NCI-H510A treated with DMSO at 0.1 percent for 48 hours (cell line): Measurements from ENCODE around the gene DNAAF8.

Experiments used
- DNase-seq: peaks from one replicate; lab custom pipeline; 2025; lab: John Stamatoyannopoulos, UW

The DNAAF8 gene

DNA sequence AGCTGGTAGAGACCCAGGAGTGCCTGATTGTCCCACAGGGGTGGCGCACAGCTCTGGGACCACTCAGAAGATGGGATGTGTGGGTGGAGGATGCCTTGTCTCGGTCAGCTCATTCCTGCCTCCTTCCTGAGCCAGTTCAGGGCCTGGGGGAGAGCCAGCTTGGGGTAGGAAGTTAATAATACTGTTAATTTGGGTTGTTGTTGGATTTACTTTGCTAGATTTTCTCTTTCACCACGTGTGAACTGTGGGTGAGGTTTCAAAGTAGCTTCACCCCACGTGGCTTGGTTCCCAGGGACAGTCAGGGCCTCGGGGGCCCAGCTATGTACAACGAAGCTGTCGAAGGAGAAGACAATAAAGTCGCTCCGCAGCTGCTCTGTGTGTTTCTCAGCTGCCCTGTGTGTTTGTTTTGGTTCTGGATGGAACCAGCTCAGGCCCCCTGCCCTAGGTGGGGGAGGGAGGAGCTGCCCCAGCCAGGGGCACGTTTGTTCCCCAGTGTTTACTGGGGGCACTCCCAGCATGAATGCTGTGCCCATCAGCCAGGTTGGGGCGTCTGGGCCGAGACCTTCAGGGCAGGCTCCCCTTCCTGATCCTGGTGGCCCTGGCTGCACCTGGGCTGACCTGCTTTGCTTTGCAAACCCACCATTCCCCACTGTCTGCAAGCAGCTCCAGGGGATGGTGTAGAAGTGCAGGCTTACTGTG, 38.7 kb upstream of the DNAAF8 start:
- DNase-seq, result no peak

DNA sequence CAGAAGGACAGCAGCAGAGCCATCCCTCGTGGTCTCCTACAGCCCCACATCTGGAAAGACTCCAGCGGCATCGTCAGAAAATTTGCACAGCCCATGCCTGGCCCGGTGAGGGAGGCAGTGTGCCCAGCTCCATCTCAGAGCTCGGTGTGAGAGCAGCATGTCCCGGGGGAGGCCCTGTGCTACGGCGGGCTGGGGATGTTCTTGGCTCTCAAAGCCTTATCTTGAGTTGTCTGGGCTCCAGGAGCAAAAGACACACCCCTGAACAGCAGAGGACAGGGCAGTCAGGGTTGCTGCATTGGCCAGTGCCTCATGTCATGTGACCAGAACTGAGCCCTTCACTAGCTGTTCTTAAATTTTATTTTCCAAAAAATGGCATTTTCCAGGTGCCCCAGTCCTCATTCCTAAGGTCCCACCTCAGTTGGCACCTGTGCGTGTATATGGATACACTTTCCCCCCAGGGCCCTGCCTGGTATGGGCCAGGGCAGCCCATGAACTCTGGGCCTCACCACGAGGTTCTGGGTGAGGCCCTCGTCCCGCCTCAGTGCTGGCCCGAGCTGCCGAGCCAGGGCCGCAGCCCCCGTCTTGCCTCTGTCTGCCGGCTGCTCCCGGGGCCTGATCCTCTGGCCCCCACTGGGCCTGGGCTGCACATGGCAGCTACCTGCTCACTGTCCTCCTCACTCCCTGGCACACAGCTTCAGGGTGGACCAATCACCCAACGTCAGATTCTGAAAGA, 38.0 kb upstream of the DNAAF8 start:
- DNase-seq, result no peak

DNA sequence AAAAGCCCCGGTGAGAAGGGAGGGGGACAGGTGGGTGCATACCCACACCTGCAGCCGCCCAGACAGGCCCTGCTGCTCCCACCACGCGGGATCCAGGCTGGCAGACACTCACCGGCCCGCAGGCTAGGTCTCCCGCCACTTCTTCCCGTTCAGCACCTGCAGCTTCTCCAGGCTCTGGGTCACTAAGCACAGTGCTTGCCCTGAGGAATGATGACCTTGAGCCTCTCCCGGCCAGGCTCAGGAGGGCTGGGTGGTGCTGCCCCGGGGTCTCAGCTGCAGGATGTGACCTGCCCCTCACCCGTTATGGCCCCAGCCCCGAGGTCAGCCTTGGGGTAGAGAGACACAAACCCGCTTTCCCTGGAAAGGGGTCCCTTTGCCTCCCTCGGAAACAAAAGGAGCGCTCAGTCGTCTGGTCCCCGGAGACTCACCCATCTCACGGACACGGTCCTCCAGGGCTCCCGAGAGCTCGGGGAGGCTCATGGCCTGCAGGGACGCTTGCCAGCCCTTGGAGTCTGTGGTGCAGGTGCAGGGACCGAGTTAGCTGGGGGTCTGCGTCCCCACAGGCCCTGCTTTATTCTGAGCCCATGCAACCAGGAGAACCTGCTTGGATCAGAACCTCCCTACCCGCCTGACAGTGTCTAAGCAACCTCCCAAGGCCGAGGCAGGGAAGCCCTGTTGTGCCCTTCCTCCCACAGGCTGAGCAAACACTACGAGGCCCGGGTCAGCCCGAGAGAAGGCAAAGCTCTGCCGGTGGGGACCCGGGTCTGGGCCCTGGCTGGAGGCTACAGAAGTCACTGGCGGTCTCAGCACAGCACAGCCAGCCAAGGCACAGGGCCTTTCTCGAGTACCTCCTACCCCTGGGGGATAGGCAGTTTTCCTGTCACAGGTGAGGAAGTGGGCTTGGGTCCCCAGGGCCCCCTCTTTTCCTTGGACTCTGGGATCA, 37.2 kb upstream of the DNAAF8 start:
- DNase-seq, result no peak

DNA sequence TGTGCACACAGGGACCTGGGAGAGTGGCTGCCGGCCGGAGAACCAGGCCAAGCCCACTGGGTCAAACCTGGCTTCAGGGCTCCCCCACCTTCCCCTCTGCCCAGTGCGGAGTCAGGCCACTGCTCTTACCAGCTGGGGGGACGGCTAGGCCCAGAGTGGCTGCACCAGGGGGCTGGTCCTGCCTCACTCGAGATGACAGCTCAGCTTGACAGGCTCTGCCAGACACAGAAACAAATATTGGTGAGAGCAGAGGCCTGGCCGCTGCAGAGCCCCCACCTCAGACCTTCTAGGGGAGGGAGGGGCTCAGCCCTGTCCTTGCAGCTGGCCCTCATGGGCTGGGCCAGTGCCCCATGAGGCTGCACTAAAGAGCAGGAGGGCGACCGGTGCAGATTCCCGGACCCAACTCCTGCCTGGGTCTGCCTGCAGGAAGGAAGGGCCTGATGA, 36.5 kb upstream of the DNAAF8 start:
- DNase-seq, result no peak

DNA sequence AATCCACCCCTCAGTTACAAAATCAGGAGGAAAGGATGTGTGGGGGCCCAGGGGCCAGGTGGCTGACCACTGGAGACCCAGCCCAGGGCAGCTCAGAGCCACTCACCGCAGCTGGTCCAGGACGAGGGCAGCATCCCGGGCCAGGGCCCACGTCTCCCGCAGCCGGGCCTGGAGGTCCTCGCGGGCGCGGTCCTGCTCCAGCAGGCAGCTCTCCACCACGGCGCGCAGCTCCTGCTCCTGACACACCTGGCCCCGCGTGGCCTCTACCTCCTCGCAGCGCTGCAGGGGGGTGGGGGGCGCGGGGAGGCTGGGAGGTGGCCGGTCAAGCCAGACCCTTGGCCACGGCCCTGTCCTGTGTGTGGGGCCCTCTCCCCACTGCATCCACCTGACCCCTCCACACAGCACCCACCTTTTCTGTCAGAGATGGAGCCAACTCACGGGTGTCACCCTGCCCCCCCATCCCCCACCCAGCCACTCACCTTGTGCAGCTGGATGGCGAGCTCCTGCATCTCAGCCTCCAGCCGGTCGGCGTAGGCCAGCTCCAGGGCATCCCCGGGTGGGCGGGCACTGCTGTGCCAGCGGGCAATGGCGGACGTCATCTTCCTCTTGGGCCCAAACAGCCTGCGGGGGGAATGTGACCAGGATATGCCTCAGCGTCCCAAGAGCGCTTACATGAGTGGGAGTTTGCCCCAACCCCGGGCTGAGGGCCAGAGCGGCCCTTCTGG, 35.9 kb upstream of the DNAAF8 start:
- DNase-seq, result no peak

DNA sequence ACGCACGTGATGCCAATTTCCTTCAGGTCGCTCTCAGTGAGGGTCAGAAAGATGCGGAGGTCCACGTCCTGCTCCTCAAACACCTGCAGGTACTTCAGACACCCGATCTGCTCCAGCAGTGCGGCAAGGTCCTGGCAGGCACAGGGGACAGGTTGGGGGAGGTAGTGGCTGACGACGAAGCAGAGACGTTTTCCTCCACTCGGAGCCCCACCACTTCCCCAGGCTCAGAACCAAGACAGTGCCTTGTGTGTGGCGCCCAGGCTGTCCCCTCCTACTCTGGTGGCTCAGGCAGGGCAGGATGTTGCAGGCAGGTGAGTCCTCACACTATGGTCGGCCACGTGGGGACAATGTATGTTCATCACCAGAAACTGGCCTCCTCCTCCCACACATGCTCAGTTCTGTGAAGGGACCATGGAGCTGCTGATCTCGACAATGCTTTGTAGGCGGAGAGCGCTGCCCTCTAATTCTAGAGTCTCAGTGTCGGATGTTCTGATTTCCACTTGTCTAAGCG, 35.2 kb upstream of the DNAAF8 start:
- DNase-seq, result no peak

DNA sequence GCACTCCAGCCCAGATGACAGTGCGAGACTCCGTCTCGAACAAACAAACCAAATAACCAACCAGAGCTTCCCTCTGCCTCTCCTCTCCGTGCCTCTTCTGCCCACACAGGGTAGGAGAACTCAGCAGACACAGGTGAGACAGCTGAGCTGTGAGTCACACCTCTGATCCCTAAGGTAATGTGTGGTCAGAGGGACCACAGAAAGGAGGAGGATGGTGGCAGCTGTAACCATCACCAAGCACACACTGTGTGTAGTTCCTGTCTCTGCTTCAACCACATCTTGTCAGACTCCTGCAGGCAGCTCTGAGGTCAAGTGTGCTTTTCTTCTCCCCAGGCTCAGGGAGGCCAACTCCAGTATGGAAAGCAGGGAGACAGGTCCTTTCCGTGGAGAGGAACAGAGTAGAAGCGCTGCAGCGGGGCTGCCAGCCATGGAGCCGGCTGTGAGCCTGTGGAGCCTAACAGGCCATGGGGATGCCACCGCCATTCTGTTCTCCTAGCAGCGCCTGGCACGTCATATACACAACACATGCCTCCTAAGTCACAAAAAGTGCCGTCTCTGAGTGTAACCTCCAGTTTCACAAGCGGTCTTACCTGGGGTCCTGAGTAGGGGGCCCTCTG, 33.8 kb upstream of the DNAAF8 start:
- no peak for DNase-seq

DNA sequence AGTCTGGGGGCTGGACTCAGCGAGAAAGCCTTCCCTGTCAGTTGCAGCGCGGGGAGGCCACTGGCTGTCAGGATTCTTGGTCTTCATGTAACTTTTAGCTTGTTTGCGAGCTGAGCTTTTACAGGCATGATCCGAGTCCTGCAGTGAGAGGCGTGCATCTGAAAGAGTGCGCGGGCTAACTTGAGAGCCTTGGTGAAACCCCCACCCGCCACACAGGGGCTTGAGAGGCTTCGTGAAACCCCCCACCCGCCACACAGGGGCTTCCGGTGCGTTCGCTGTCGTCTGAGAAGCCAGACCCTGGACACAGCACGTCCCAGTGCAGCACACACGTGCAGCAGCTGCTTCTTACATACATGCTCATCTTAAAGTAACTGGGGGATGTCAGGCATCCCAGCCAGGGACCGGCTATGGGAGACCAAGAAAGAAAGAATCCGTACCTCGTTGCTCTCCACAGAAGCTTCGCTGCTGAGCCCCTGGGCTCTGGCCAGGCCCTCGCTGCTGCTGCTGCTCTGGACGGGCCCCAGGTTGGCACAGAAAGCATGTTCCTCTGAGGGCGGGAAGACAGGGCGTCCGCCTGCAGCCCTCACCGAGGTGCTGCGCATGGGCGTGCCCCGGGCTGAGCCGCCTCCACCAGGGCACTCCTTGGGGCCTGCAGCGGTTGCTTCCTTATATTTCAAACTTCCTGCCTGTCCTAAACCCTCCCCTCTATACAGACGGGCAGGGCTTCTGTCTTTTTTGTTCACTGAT, 33.2 kb upstream of the DNAAF8 start:
- no peak for DNase-seq

DNA sequence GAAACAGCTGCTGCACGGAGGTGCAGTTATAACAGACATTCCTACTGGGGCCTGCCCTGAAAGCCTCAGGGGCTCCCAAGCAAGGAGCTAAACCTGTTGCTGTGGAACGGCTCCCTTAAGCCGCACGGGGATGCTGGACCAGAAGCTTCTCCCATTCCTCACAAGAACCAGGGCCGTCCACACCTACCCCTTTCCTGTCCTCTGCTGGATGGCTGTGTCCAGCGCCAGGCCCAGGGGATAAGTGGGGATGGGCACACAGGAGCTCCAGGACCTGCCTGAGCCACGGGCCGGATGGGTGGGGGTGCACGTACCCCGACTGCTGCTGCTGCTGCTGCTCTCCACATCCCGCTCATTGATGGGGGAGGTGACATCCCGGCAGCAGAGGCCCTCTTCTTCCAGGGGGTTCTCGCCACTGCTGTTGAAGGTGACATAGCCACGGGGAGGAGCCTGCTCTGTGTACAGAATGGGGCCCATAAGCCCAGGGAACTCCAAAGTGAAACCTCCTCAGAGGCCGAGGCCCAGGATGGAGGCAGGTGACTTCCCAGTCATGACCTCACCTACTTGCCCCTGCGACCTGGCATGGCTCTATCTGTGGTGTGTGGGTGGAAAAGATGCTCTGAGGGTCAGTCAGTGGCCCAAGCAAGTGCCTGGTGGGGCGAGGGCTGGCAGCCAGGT, 32.4 kb upstream of the DNAAF8 start:
- DNase-seq, result no peak

DNA sequence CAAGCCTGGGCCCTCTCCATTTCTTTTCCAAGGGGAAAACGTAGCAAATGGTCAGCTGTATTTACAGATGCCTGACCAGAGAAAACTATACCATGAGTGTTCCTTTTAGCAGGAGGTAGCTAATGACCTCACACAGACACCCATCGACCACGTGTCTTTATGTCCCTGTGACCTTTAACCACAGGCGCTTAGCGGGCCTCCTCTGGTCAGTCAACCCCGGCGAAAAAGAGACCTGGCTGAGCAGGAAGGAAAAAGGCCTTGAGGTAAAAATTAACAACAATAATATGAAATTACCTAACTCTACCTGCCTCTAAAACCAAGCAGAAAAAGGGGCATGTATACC, 31.9 kb upstream of the DNAAF8 start:
- DNase-seq, result no peak

DNA sequence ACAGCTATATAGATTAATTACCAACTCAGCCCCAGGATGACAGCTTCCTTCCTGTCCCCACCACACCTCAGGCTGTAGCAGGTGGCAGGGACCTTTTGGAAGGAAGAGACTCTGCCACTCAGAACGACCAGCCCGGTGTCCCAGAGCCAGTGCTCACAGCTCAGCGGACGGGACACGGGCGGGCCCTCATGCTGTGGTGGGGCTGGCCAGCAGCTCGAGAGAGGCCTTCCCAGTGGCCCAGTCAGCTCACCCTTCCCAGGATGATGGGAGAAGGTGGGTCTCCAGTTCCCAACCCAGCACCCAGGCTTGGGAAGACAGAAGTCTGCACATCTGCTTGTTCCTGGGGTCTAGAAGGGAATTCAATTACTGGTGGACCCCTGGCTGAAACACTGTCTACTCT, 30.4 kb upstream of the DNAAF8 start:
- no peak for DNase-seq

DNA sequence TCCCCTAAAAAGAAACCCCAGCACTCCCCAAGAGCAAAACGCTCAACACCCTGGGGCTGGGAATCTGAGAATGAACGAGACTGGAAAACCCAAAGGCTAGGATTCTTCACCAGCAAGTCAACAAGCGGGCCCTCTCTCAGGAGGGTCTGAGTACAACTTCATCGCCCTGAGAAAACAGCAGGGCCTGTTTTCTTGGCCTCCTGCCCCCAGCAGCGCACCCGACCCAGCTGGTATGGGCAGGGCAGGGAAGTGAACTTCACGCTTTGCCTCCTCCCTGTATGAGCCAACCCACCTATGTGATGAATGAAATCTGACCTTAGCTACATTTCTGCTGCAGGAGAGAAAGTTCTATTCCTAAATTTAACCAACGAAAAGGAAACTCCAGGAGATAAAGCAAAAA, 29.8 kb upstream of the DNAAF8 start:
- DNase-seq, result no peak

DNA sequence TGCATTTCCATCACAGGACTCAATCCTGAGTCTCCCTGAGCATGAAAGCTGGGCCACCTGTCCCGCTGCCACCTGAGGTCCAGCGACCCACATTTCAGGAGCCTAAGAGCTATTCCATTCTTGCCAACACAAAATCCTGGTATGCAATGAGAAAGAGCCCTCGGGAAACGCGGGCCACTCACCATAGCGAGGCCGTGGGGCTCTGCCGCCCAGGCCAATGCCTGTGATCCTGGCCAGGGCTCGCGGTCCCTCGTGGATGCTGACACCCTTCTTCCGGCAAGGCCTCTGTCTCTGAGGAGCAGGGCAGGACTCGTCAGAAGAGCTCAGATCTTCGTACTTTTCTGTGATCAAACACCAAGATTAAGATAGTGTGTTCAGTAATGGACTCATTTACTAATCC, 29.4 kb upstream of the DNAAF8 start:
- no peak for DNase-seq

DNA sequence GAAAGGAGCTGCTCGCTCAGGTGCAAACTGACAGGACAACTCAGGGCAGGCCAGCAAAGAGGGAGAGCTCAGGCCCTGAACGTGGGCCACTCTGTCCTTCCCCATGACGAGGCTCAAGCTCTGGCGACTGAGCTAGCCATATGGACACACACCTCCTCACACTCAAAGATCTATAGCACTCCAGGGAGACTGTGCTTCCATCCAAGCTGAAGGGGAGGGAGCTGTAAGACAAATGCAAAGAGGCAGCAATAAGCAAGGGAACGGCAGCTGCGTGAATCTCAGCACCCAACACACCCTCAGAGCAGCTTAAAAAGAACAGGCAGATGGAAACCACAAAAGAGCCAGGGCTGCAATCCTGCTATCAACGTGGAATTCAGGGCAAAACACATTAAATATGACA, 27.5 kb upstream of the DNAAF8 start:
- DNase-seq, result no peak

DNA sequence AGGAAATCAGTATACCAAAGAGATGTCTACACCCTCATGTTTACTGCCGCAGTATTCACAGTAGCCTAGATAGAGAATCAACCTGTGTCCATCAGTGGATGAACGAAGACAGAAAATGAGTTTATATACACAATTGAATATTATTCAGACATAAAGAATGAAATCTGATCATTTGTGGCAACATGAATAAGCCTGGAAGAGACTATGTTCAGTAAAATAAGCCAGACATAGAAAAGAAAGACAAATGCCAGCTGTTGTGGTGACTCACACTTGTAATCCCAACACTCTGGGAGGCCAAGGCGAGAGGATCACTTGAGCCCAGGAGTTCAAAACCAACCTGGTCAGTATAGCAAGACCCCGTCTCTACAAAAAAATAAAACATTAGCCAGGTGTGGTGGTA, 24.9 kb upstream of the DNAAF8 start:
- no peak for DNase-seq

DNA sequence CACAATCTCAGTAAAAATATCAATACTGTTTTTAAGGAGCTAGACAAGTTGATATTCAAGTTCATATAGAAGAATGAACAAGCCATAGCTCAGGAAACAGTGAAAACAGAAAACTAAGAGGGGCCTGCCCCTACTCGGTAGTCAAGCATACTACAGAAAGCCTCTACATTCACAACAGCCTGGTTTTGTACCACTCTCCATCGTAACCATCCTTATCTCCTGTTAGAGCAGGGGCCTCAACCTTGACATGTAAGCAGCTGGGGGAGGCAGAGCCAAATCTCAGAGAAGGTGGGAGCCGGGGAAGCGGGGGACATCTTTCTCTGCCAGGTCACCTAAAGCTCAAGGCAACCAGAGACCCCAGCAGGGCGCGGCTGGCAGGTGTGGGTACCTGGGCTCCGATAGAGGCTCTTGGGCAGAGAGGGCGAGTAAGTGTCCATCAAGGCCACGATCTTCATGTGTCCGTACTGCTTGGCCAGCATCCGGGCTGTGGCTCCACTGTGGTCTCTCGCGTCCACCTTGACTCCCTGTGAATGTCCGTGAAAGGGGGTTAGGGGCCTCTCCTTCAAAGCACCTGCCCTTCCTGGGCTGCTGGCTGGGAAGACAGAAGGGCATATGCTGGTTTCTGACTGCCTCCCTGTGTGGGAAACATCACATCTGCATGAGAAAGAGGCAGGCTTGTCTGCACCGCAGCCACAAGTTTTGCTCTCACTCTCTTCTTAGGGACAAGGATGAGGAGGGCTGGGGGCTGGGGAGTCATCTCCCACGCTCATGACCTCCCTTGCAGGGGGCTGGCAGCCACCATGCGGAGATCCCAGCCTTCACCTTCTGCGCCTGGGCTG, 20.5 kb upstream of the DNAAF8 start:
- no peak for DNase-seq

DNA sequence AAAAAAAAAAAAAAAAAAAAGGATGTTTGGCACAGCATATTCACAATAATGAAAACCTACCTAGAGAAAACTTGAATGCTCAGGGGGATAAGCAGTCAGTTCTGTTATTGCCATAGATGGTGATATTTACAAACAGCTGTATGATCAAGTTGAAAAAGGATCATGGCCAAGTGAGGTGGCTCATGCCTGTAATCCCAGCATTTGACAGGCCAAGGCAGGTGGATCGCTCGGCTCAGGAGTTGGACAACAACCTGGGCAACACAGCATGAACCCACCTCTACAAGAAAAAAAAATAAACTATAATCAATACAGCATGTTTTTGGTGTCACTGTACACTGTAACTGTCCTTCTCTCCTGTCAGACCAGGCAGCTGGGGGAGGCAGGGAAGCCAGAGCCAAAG, 19.3 kb upstream of the DNAAF8 start:
- no peak for DNase-seq

DNA sequence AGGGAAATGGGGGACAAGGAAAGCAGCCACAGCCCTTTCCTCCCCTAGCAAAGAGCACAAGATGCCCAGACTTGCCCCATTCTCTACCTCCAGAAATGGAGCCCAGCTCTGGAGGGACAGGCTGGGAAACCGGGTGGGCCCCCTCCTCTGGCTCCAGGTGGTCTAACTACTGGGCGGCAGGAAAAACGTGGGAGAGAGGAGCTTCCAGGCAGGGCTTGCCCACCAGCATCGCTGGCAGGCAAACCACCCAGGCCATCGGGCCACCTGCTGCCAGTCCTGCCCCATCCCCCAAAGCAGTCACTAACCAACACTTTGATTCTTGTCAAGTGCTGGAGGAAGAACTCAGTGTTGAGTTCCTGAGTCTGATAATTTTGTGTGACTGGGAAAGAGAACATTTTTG, 15.9 kb upstream of the DNAAF8 start:
- DNase-seq, result no peak

DNA sequence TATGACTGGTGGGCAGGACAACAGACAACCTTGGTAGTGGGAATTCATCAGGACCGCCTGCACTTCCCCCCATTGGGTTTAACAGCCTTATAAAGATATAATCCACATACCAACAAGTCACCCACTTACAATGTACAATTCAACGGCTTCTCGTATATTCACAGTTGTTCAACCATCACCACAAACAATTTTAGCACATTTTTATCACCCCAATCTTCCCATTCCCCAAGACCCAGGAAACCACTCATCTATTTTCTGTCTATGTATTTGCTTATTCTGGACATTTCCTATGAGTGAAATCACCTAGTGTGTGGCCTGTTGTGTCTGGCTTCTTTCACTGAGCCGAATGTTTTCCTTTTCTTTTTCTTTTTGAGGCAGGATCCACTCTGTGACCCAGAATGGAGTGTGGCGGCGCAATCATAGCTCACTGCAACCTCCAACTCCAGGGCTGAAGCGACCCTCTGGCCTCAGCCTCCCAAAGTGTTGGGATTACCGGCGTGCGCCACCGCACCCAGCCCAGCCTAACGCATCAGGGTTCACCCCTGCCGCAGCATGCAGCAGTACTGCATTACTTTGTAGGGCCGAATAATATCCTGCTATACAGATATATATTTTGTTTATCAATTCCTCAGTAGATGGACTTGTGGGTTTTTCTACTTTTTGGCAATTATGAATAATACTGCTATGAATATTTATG, 11.1 kb upstream of the DNAAF8 start:
- no peak for DNase-seq
